SU-DHL-6 (cell line): Measurements from ENCODE around the gene KIAA0825.
"Not testable (repeated sequence)": the region's sequence is repeated elsewhere in the genome, so short reads cannot be mapped to it uniquely, and the experiment has no call there.

Experiments used
- H2AFZ ChIP-seq: fragments of 200-600 bp; sonication (generic); 2 replicates; pipeline ENCODE4 v1.6.1; 2014; ENCODE audit warnings: low read depth, mild to moderate bottlenecking, moderate library complexity, mixed read lengths, antibody characterized with exemption, low read length; ENCODE audit not compliant: severe bottlenecking
- H3F3A ChIP-seq: fragments of 200-600 bp; shearing (Covaris generic); 2 replicates; pipeline ENCODE4 v1.6.0; 2016; ENCODE audit warnings: antibody characterized with exemption, mild to moderate bottlenecking; ENCODE audit not compliant: insufficient read depth
- H3K27ac ChIP-seq: fragments of 200-600 bp; sonication (generic); 2 replicates; pipeline ENCODE4 v1.5.1; 2016; ENCODE audit warnings: low read depth, mild to moderate bottlenecking, low read length, moderate library complexity, mixed read lengths
- H3K27me3 ChIP-seq: fragments of 200-600 bp; sonication (generic), shearing (Covaris generic); 2 replicates; pipeline ENCODE4 v1.6.0; 2014; ENCODE audit warnings: mild to moderate bottlenecking, low read length
- H3K36me3 ChIP-seq: fragments of 200-600 bp; sonication (generic); 2 replicates; pipeline ENCODE4 v1.6.1; 2014; ENCODE audit warnings: mild to moderate bottlenecking, low read length, mixed read lengths
- H3K4me2 ChIP-seq: fragments of 300-600, 200-600 bp; shearing (Covaris generic), sonication (generic); 2 replicates; pipeline ENCODE4 v1.6.0; 2014; ENCODE audit warnings: low read length, low read depth, mild to moderate bottlenecking; ENCODE audit not compliant: poor library complexity, severe bottlenecking
- H3K4me3 ChIP-seq: fragments of 200-600 bp; sonication (generic); 2 replicates; pipeline ENCODE4 v1.5.1; 2014; ENCODE audit warnings: antibody characterized with exemption, low read length, mild to moderate bottlenecking, mixed read lengths; ENCODE audit not compliant: insufficient read depth, poor library complexity, severe bottlenecking
- H3K79me2 ChIP-seq: fragments of 200-600 bp; sonication (generic); 2 replicates; pipeline ENCODE4 v1.6.1; 2014; ENCODE audit warnings: mild to moderate bottlenecking, low read length, moderate library complexity; ENCODE audit not compliant: insufficient read depth
- H3K9ac ChIP-seq: fragments of 200-600 bp; sonication (generic); 2 replicates; pipeline ENCODE4 v1.7.0; 2014; ENCODE audit warnings: mild to moderate bottlenecking, low read length
- H3K9me2 ChIP-seq: fragments of 200-600 bp; sonication (generic); replicated peaks from 2 replicates; pipeline ENCODE4 v1.6.1; 2014; ENCODE audit warnings: low read length; ENCODE audit not compliant: insufficient read depth
- H3K9me3 ChIP-seq: fragments of 200-600 bp; sonication (generic); 2 replicates; pipeline ENCODE4 v1.6.1; 2014; ENCODE audit warnings: low read length, mixed read lengths; ENCODE audit not compliant: insufficient read depth
- H4K20me1 ChIP-seq: fragments of 200-600 bp; sonication (generic); 2 replicates; pipeline ENCODE4 v1.6.1; 2014; ENCODE audit warnings: low read depth, mild to moderate bottlenecking, antibody characterized with exemption, low read length, moderate library complexity, mixed read lengths
- CTCF ChIP-seq: fragments of 200-600 bp; sonication (generic); IDR thresholded peaks from one replicate; pipeline ENCODE4 v1.5.1; 2017; ENCODE audit warnings: antibody characterized with exemption, mild to moderate bottlenecking, low read length, moderate library complexity; ENCODE audit not compliant: insufficient read depth, poor library complexity, severe bottlenecking
- EZH2phosphoT487 ChIP-seq: fragments of 200-600 bp; sonication (generic), shearing (Covaris generic); conservative IDR thresholded peaks from 2 replicates; pipeline ENCODE4 v1.6.1; 2018; ENCODE audit warnings: mild to moderate bottlenecking, antibody characterized with exemption, low read length, moderate library complexity, mixed read lengths

The KIAA0825 gene

DNA sequence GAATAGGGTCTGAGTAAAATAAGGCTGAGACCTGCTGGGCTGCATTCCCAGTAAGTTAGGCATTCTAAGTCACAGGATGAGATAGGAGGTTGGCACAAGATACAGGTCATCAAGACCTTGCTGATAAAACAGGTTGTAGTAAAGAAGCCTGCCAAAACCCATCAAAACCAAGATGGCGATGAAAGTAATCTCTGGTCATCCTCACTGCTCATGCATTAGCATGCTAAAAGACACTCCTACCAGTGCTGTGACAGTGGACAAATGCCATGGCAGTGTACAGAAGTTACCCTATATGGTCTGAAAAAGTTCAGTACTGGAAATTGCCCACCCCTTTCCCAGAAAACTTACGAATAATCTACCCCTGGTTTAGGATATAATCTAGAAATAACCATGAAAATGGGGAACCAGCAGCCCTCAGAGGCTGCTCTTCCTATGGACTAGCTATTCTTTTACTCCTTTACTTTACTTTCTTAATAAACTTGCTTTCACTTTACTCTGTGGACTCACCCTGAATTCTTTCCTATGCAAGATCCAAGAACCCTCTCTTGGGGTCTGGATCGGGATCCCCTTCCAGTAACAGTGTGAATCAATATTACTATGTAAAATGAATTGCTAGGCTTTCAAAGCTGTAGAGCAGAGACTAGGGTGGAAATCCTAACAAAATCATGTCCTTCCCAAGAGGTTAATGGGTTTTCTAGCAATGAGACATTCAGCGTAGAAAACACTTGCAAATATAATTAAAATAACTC, 257.8 kb downstream of the KIAA0825 start:
- Histone ChIP-seq H3K36me3 (no peaks in the 10 kb centered on the region), H3K9me2 (no peaks in the 10 kb centered on the region), H3K9me3 (no peaks in the 10 kb centered on the region), H4K20me1 (no peaks in the 10 kb centered on the region), H3K27me3 (no peaks in the 10 kb centered on the region), H3F3A (no peaks in the 10 kb centered on the region), H3K4me2 (no peak overlapping the region), H3K27ac (no peak overlapping the region), H3K9ac (no peak overlapping the region), H2AFZ (no peak overlapping the region), H3K79me2 (no peaks in the 10 kb centered on the region), H3K4me3 (no peak overlapping the region)
- TF ChIP-seq CTCF (no peak), EZH2phosphoT487 (no peak)

GRCh38 chr5:94359880-94360279, 258.5 kb downstream of the KIAA0825 start:
- no peak overlapping the region for H3K4me3 ChIP-seq
- no peak overlapping the region for H3K27ac ChIP-seq

GRCh38 chr5:94355811-94356210, 262.6 kb downstream of the KIAA0825 start:
- Histone ChIP-seq H3K27me3 (no peaks in the 10 kb centered on the region), H3K79me2 (no peaks in the 10 kb centered on the region), H3K9me3 (no peaks in the 10 kb centered on the region), H4K20me1 (no peaks in the 10 kb centered on the region), H3K4me2 (no peak overlapping the region), H3K9me2 (no peaks in the 10 kb centered on the region), H3F3A (no peaks in the 10 kb centered on the region), H3K9ac (no peak overlapping the region), H2AFZ (no peak overlapping the region), H3K4me3 (no peak overlapping the region), H3K36me3 (no peaks in the 10 kb centered on the region), H3K27ac (no peak overlapping the region)
- TF ChIP-seq CTCF = no peak
- TF ChIP-seq EZH2phosphoT487 = no peak

More at GRCh38 chr5:94359880-94360279, 258.5 kb downstream of the KIAA0825 start:
- Histone ChIP-seq H3K9me3 (no peaks in the 10 kb centered on the region), H3K79me2 (no peaks in the 10 kb centered on the region), H3K27me3 (no peaks in the 10 kb centered on the region), H3K9ac (no peak overlapping the region), H3K36me3 (no peaks in the 10 kb centered on the region), H4K20me1 (no peaks in the 10 kb centered on the region), H3K4me2 (no peak overlapping the region), H3K9me2 (no peaks in the 10 kb centered on the region), H3F3A (no peaks in the 10 kb centered on the region), H2AFZ (no peak overlapping the region)
- TF ChIP-seq EZH2phosphoT487 (no peak), CTCF (no peak)

- not testable (repeated sequence) for H3K4me2 ChIP-seq, H3K79me2 ChIP-seq, H3K27ac ChIP-seq, H3F3A ChIP-seq, H3K9me2 ChIP-seq, H3K9me3 ChIP-seq, H3K9ac ChIP-seq, H2AFZ ChIP-seq, H3K27me3 ChIP-seq, H4K20me1 ChIP-seq, H3K36me3 ChIP-seq, H3K4me3 ChIP-seq
Measured at GRCh38 chr5:94354837-94355485, 263.4 kb downstream of the KIAA0825 start.
